ENCODE measurements around the gene DNAJC5. TPM values are rescaled to one million over a fixed set of nuclear protein-coding genes. Genes with fewer than 3 reads are reported as not detected.

The DNAJC5 gene
- total and polyA plus RNA-seq, 4 donors: 25.1 to 64.5 (median 37.3) TPM

- no peak for ATAC-seq (ENCODE audit: insufficient read depth, low FRiP score)
- TF ChIP-seq CTCF (IDR thresholded peaks at IDR 0.05; ENCODE audit: control extremely low read depth, extremely low read depth): no peak
- Histone ChIP-seq H3K36me3 (ENCODE audit: control insufficient read depth in 4 of 4, insufficient read depth in 4 of 4, low read length in 4 of 4) (peaks cover 2 to 68% (median 13%) of the 10 kb centered on the region in 4 donors), H3K27me3 (ENCODE audit: control insufficient read depth in 3 of 3, insufficient read depth in 3 of 3, low read length in 2 of 3) (no peaks in the 10 kb centered on the region), H3K27ac (ENCODE audit: low read depth in 1 of 2, low read length in 1 of 2) (no peak overlapping the region), H3K9me3 (ENCODE audit: control insufficient read depth in 4 of 4, insufficient read depth in 3 of 4, low read length in 3 of 4) (no peaks in the 10 kb centered on the region), H3K4me3 (no peak overlapping the region), H3K4me1 (ENCODE audit: control insufficient read depth in 5 of 5, insufficient read depth in 5 of 5, low read length in 5 of 5) (no peaks in the 10 kb centered on the region), H3K9ac (ENCODE audit: insufficient read depth in 1 of 2, low read length in 2 of 2) (no peak overlapping the region)
- WGBS, 2 donors: 91 to 93% methylated on average over 28 of the region's 28 CpGs
- DNase-seq: no peak
Observed at GRCh38 chr20:63882257-63883200, 12.4 kb upstream of the DNAJC5 start.

- no peak overlapping the region for H3K9ac ChIP-seq (ENCODE audit: insufficient read depth in 1 of 2, low read length in 2 of 2)
- 82 to 91% methylated on average over 6 of the region's 6 CpGs for WGBS, 2 donors
- DNase-seq (no peak), ATAC-seq (ENCODE audit: insufficient read depth, low FRiP score) (no peak)
- peaks cover under 1 to 68% (median 8%) of the 10 kb centered on the region in 4 donors for H3K36me3 ChIP-seq (ENCODE audit: control insufficient read depth in 4 of 4, insufficient read depth in 4 of 4, low read length in 4 of 4)
- H3K4me1 ChIP-seq (ENCODE audit: control insufficient read depth in 5 of 5, insufficient read depth in 5 of 5, low read length in 5 of 5): no peaks in the 10 kb centered on the region
- H3K27me3 ChIP-seq (ENCODE audit: control insufficient read depth in 3 of 3, insufficient read depth in 3 of 3, low read length in 2 of 3): no peaks in the 10 kb centered on the region
- TF ChIP-seq CTCF (IDR thresholded peaks at IDR 0.05; ENCODE audit: control extremely low read depth, extremely low read depth): no peak
- H3K4me3 ChIP-seq: no peak overlapping the region
- no peaks in the 10 kb centered on the region for H3K9me3 ChIP-seq (ENCODE audit: control insufficient read depth in 4 of 4, insufficient read depth in 3 of 4, low read length in 3 of 4)
- H3K27ac ChIP-seq (ENCODE audit: low read depth in 1 of 2, low read length in 1 of 2): no peak overlapping the region
Observed at GRCh38 chr20:63883201-63883593, 11.7 kb upstream of the DNAJC5 start.

- no peaks in the 10 kb centered on the region for H3K4me1 ChIP-seq (ENCODE audit: control insufficient read depth in 5 of 5, insufficient read depth in 5 of 5, low read length in 5 of 5)
- no peak for DNase-seq
- no peak for ATAC-seq (ENCODE audit: insufficient read depth, low FRiP score)
- no peak overlapping the region for H3K4me3 ChIP-seq
- no peak overlapping the region for H3K9ac ChIP-seq (ENCODE audit: insufficient read depth in 1 of 2, low read length in 2 of 2)
- TF ChIP-seq CTCF (IDR thresholded peaks at IDR 0.05; ENCODE audit: control extremely low read depth, extremely low read depth): no peak
- WGBS, 2 donors: 91 to 92% methylated on average over 21 of the region's 21 CpGs
- H3K36me3 ChIP-seq (ENCODE audit: control insufficient read depth in 4 of 4, insufficient read depth in 4 of 4, low read length in 4 of 4): peaks cover 3 to 70% (median 8%) of the 10 kb centered on the region in 4 donors
- no peak overlapping the region for H3K27ac ChIP-seq (ENCODE audit: low read depth in 1 of 2, low read length in 1 of 2)
- H3K27me3 ChIP-seq (ENCODE audit: control insufficient read depth in 3 of 3, insufficient read depth in 3 of 3, low read length in 2 of 3): no peaks in the 10 kb centered on the region
- H3K9me3 ChIP-seq (ENCODE audit: control insufficient read depth in 4 of 4, insufficient read depth in 3 of 4, low read length in 3 of 4): no peaks in the 10 kb centered on the region
Observed at GRCh38 chr20:63884506-63885263, 10.2 kb upstream of the DNAJC5 start.
